Cerebellar cortex (tissue), 1 donor: ENCODE data around the gene C10orf67.
A peak's percentile ranks its signal among the peaks of the same experiment; 100 is the strongest.
"Not testable (repeated sequence)": the region's sequence is repeated elsewhere in the genome, so short reads cannot be mapped to it uniquely, and the experiment has no call there.

Experiments used
- DNase-seq: peaks from one replicate; pipeline ENCODE4 v3.0.0-alpha.2; 2015; ENCODE audit warnings: low spot score

C10orf67 gene

GRCh38 chr10:23344241-23344841, at the start of gene C10orf67:
TSS of gene C10orf67 (minus strand) at chr10:23344797. CDS start at chr10:23344774, 23 bp downstream.
- DNase-seq, result peak; percentile 3

DNA sequence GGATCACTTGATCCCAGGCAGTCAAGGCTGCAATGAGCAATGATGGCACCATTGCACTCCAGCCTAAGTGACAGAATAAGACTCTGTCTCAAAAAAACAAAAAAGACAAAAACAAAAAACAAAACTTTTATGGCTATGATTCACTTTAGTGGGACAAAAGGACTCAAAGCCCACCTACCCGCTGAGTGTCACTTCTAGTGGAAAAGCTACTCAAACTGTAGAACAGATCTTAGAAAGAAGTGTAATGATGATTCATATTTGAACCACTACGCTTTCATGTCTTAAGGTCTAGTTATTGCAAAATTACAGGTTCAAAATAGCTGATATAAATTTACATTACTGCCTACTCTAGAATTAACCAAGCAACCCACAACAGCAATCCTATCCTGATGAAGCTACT, 47.2 kb upstream of the C10orf67 start:
- no peak for DNase-seq

- DNase-seq, result no peak
Observed at GRCh38 chr10:23390809-23391208, 46.2 kb upstream of the C10orf67 start.

DNA sequence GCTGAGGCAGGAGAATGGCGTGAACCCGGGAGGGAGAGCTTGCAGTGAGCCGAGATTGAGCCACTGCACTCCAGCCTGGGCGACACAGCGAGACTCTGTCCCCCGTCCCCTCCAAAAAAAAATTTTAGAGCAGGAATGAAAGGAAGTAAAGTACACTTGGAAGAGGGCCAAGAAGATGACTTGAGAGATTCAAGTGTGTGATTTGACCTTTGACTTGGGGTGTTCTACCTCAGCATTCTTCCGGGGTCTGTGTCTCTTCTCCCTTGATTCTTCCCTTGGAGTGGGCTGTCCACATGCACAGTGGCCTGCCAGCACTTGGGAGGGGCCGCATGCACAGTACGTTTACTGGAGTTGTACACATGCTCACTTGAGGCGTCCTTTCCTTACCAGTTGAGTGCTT, 45.8 kb upstream of the C10orf67 start:
- not testable (repeated sequence) for DNase-seq

GRCh38 chr10:23387516-23387915, 42.9 kb upstream of the C10orf67 start:
- not testable (repeated sequence) for DNase-seq

- DNase-seq, result no peak
Observed at GRCh38 chr10:23386052-23386451, 41.5 kb upstream of the C10orf67 start.

- no peak for DNase-seq
Observed at GRCh38 chr10:23384364-23384763, 39.8 kb upstream of the C10orf67 start.

DNA sequence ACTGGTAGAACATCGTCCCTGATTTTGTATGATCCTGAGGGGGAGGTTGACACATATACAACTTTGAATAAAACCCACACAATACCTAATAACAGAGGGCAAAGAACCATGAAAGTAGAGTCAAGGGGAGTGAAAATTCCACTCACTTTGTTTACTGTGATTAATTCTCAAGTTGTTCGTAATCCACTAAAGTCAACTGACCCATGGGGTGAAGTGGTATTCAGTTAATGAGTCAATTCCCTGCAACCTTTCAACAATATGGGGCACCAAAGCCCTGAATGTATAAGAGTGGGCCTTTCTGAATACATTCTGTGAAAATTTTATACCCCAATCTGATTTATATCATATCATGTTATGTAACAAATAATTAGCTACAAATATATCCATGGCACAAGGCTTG, 39.0 kb upstream of the C10orf67 start:
- DNase-seq, result no peak

GRCh38 chr10:23381298-23382040, 36.9 kb upstream of the C10orf67 start:
- no peak for DNase-seq

DNA sequence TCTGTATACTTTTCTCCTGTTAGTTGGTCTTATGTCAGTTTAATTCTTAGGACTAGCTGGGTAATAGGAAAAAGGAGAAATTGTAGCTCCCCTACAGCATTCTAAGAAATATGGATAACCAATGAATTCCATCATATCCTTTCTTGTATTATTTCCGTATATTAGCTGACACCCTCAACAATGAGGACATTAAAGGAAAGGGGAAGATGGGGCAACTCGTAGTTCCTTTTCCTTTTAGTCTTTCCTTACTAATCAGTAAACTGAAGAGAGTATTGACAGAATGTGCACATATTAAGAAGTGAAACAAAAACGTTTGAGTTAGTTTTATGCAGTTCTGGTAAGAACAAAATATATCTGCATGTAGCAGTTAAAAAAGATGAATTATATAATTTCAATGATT, 35.1 kb upstream of the C10orf67 start:
- no peak for DNase-seq

DNA sequence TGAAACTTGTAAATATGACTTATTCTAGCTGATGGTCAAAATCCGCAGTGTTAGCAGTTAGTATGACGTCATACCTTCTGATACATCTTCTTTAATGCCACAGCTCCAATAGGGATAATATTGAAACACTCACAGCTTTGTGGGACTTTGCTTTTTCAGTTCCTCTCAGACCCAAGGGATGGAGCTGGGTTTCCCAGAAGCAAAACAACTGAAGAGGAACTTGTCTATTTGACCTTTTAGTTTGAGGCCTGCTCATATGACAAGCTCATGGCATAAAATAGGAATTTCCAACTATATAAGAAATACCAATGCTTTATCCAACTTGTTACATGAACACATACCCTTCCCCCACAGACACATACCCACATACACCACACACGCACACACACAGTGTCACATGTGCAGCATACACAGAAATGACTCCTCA, 31.6 kb upstream of the C10orf67 start:
- no peak for DNase-seq

- no peak for DNase-seq
Observed at GRCh38 chr10:23375366-23375765, 30.8 kb upstream of the C10orf67 start.

GRCh38 chr10:23373156-23373555, 28.6 kb upstream of the C10orf67 start:
- no peak for DNase-seq

- DNase-seq, result no peak
Observed at GRCh38 chr10:23371073-23371472, 26.5 kb upstream of the C10orf67 start.

DNA sequence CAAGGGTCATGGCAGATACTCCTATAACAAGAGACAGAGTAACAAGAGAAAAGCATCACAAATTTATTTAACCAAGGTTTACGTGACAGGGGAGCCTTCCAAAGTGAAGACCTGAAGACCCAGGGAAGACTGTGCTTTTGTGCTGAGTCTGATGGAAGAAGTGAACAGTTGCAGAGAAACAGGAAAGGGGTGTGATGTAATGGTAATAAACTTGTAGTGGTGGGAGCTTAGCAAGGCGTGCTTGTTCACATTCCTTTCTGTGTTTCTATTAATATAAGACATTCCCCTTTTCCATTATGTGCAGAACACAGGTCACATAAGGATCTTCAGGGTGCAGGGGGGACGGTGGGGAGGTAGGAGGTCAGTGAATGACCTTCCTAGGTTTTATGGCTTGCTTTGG, 25.5 kb upstream of the C10orf67 start:
- DNase-seq, result no peak

DNA sequence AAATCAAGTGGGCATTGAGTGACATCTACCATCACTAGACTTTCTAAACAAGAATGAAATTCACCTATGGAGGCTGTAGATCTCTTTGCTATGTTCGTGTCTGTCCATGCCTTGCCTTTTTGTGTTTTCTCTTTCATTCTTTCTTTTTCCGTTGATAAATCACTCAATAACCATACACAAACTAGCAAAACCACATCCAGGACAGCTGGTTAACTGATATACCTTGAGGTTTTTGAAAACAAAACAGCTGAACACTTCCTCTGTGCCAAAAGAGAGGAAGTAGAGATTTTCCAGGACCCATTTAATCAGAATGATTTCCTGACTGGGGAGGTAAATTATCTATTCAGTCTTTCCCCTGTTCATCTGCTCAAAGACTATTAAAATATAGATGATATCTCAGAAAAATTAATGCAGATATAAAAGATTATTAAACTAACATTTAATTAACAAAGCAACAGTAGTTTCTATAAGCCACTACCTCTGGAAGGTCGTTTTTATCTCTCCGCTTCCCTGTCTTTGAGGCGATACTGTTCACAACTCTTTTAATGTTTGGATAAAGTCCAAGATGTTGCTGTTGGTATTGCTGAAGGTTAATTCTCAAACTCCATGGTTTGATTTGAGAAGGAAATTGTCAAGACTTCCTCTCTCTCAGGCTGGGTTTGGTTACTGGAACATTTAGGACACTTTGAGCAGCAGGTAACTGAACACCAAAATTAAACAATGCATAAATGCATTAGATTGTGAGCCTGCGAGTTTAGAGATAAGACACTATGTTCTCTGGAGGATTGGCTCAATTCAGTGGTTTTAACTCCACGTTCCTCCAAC, 24.4 kb upstream of the C10orf67 start:
- no peak for DNase-seq

GRCh38 chr10:23367896-23368595, 23.4 kb upstream of the C10orf67 start:
- no peak for DNase-seq

DNA sequence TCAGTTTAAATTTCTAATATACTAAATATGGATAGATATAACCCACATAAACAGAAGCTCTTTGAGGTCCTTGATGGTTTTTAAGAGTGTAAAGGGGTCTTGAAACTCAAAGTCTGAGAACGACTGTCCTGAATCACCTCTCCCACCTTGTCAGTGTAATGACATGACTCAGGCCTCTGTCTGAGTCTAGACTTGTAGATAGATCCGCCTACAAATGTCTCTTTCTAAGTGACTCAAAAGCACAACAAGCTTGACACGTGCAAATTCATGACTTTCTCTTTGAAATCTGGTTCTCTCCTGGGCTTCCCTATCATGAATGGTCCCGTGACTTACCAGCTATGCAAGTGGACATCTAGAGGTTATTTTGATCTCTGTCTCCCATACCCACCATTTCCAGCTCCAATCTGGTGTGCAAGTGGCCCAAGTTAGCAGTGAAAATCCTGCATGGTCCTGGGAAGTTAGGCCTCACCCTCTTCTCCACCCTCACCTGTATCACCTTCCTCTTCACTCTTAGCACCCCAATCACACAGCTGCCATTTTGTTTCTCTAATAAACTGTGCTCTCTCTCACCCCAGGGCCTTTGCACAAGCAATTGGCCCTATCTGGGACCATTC, 20.9 kb upstream of the C10orf67 start:
- DNase-seq, result not testable (repeated sequence)

- no peak for DNase-seq
Observed at GRCh38 chr10:23364378-23364777, 19.8 kb upstream of the C10orf67 start.

GRCh38 chr10:23363793-23364135, 19.2 kb upstream of the C10orf67 start:
- DNase-seq, result no peak

GRCh38 chr10:23362879-23363792, 18.5 kb upstream of the C10orf67 start:
- DNase-seq, result no peak
